GM18870 (cell line): ENCODE results near the gene MARK3.

Experiments
- ATAC-seq: cut with Tn5 transposase; IDR thresholded peaks from one replicate; pipeline ENCODE4 v1.9.1; 2021; ENCODE audit warnings: moderate library complexity; ENCODE audit not compliant: unreplicated experiment

Gene MARK3

GRCh38 chr14:103545915-103546651 is 160.9 kb downstream of the MARK3 start:
- no peak for ATAC-seq

- no peak for ATAC-seq
Observed at GRCh38 chr14:103546652-103547454, 161.6 kb downstream of the MARK3 start.

GRCh38 chr14:103547455-103547940 is 162.3 kb downstream of the MARK3 start:
- no peak for ATAC-seq

GRCh38 chr14:103547941-103548462 is 162.8 kb downstream of the MARK3 start:
- ATAC-seq: no peak

GRCh38 chr14:103548463-103549351 is 163.5 kb downstream of the MARK3 start:
- no peak for ATAC-seq

GRCh38 chr14:103549361-103550311 is 164.4 kb downstream of the MARK3 start:
- no peak for ATAC-seq

- no peak for ATAC-seq
Observed at GRCh38 chr14:103550451-103551337, 165.5 kb downstream of the MARK3 start.

- no peak for ATAC-seq
Observed at GRCh38 chr14:103551338-103551762, 166.1 kb downstream of the MARK3 start.

- ATAC-seq: no peak
Observed at GRCh38 chr14:103552011-103552845, 167.0 kb downstream of the MARK3 start.

GRCh38 chr14:103552846-103553210 is 167.6 kb downstream of the MARK3 start:
- no peak for ATAC-seq
